ENCODE results near the gene KDM3B.
A peak's percentile ranks its signal among the peaks of the same experiment; 100 is the strongest.
"Not testable (repeated sequence)": the region's sequence is repeated elsewhere in the genome, so short reads cannot be mapped to it uniquely, and the experiment has no call there.

The KDM3B gene

DNA sequence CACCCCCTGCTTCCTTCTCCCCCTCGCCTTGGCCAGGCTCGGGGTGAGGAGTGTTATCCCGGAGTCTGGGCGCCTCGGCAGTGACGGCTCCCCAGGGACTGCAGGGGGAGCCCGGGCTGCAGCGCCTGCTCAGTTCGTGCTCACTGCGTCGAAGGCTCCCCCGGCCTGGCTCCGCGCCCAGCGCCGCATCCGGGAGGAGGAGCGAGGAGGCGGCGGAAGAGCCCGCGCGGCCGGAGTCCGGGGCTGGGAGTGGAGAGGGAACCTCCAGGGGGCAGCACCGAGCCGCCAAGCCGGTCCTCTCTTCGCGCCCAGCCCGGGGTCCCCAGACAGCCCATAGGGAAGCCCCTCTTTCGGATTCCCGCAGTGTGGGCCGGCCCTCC, 111.5 kb downstream of the KDM3B start:
- DNase-seq (ENCODE audit: insufficient read length, low spot score) (peak; percentile 89), FAIRE-seq (peak; percentile 98)

DNA sequence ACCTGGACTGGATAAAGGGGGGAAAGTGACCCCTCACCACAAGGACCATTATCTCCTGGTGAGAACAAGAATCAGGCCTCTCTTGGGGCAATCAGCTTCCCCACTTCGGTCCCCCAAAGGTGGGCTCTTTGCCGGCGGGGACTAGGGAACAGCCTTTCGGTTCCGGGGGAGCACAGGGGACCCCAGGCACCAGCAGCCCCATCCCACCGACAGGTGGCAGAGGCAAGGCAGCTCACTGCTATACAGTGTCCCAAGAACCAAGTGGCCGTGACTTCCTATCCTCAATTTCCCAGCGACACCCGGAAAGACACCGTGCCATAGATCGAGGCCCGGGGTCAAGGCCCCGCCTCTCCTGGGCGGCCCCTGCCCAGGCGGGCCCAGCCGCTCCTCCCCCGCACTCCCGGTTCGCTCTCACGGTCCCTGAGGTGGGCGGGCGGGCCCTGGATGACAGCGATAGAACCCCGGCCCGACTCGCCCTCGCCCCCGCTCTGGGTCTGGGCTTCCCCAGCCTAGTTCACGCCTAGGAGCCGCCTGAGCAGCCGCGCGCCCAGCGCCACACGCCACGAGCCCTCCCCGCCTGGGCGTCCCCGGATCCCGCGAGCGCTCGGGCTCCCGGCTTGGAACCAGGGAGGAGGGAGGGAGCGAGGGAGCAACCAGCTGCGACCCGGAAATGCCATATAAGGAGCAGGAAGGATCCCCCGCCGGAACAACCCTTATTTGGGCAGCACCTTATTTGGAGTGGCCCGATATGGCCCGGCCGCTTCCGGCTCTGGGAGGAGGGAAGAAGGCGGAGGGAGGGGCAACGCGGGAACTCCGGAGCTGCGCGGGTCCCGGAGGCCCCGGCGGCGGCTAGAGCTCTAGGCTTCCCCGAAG, 112.1 kb downstream of the KDM3B start:
- DNase-seq (ENCODE audit: insufficient read length, low spot score), result peak; percentile 87
- FAIRE-seq, result no peak

DNA sequence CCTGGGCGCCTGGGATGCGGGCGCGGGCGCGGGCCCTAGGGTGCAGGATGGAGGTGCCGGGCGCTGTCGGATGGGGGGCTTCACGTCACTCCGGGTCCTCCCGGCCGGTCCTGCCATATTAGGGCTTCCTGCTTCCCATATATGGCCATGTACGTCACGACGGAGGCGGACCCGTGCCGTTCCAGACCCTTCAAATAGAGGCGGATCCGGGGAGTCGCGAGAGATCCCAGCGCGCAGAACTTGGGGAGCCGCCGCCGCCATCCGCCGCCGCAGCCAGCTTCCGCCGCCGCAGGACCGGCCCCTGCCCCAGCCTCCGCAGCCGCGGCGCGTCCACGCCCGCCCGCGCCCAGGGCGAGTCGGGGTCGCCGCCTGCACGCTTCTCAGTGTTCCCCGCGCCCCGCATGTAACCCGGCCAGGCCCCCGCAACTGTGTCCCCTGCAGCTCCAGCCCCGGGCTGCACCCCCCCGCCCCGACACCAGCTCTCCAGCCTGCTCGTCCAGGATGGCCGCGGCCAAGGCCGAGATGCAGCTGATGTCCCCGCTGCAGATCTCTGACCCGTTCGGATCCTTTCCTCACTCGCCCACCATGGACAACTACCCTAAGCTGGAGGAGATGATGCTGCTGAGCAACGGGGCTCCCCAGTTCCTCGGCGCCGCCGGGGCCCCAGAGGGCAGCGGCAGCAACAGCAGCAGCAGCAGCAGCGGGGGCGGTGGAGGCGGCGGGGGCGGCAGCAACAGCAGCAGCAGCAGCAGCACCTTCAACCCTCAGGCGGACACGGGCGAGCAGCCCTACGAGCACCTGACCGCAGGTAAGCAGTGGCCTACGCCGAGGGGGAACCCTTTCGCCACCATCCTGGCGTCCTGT, 113.0 kb downstream of the KDM3B start, which contains the start of gene EGR1:
EGR1 (plus strand) TSS at position 219 of the 864 bp plus-strand sequence; CDS start at position 502, 283 bp downstream.
- no peak for FAIRE-seq
- peak; percentile 87 for DNase-seq (ENCODE audit: insufficient read length, low spot score)

GRCh38 chr5:138466125-138466899, 113.8 kb downstream of the KDM3B start:
- no peak for DNase-seq (ENCODE audit: insufficient read length, low spot score)
- no peak for FAIRE-seq

DNA sequence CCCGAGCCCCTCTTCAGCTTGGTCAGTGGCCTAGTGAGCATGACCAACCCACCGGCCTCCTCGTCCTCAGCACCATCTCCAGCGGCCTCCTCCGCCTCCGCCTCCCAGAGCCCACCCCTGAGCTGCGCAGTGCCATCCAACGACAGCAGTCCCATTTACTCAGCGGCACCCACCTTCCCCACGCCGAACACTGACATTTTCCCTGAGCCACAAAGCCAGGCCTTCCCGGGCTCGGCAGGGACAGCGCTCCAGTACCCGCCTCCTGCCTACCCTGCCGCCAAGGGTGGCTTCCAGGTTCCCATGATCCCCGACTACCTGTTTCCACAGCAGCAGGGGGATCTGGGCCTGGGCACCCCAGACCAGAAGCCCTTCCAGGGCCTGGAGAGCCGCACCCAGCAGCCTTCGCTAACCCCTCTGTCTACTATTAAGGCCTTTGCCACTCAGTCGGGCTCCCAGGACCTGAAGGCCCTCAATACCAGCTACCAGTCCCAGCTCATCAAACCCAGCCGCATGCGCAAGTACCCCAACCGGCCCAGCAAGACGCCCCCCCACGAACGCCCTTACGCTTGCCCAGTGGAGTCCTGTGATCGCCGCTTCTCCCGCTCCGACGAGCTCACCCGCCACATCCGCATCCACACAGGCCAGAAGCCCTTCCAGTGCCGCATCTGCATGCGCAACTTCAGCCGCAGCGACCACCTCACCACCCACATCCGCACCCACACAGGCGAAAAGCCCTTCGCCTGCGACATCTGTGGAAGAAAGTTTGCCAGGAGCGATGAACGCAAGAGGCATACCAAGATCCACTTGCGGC, 114.6 kb downstream of the KDM3B start:
- FAIRE-seq (no peak), DNase-seq (ENCODE audit: insufficient read length, low spot score) (no peak)

DNA sequence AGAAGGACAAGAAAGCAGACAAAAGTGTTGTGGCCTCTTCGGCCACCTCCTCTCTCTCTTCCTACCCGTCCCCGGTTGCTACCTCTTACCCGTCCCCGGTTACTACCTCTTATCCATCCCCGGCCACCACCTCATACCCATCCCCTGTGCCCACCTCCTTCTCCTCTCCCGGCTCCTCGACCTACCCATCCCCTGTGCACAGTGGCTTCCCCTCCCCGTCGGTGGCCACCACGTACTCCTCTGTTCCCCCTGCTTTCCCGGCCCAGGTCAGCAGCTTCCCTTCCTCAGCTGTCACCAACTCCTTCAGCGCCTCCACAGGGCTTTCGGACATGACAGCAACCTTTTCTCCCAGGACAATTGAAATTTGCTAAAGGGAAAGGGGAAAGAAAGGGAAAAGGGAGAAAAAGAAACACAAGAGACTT, 115.2 kb downstream of the KDM3B start:
- no peak for FAIRE-seq
- no peak for DNase-seq (ENCODE audit: insufficient read length, low spot score)

GRCh38 chr5:138468133-138468965, 115.9 kb downstream of the KDM3B start:
- FAIRE-seq, result no peak
- no peak for DNase-seq (ENCODE audit: insufficient read length, low spot score)

DNA sequence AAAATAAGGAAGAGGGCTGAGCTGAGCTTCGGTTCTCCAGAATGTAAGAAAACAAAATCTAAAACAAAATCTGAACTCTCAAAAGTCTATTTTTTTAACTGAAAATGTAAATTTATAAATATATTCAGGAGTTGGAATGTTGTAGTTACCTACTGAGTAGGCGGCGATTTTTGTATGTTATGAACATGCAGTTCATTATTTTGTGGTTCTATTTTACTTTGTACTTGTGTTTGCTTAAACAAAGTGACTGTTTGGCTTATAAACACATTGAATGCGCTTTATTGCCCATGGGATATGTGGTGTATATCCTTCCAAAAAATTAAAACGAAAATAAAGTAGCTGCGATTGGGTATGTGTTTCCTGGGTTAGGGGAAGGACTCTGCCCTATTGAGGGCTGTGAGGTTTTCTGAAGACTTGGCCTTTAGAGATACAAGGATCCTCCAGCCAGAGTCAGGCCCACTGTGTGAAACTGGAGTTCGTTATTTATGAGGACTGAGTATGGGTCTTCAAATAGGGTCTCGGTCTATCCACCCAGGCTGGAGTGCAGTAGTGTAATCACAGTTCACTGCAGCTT, 116.6 kb downstream of the KDM3B start:
- DNase-seq (ENCODE audit: insufficient read length, low spot score), result no peak
- no peak for FAIRE-seq

DNA sequence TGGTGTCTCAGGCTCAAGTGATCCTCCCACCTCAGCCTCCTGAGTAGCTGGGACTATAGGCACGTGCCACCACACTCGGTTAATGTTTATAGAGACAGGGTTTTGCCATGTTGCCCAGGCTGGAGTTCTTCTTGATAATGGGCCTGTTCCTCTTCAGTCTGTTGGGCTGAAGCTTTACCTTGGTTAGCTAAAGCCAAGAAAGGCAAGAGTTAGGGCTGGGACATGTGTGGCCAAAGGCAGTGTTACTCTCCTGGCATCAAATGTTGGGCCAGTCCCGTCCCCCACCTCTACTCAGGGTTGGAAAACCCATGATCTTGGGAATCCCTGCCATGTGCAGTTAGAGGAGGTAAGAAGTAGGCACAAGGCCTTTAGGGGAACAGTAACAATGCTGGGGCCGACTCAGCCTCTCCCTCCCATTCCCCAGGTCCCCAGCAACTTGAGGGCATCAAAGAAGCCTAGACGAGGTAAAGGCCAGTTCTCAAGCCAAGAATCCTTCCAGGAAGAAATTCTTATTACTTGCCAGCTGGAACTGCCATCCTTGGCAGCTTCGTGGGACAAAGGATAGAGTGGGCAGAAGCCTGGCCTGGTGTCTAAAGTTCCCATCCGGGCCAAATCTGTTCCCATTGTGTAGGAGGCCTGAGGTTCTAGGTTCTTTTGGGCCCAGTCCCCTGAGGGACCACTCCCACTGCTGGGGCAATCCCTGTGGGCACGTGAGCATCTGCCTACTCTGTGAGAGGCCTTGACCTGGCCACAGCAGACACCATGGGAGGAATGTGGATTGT, 117.2 kb downstream of the KDM3B start:
- FAIRE-seq (no peak), DNase-seq (ENCODE audit: insufficient read length, low spot score) (no peak)

GRCh38 chr5:138470322-138471051, 118.0 kb downstream of the KDM3B start:
- FAIRE-seq, result no peak

DNA sequence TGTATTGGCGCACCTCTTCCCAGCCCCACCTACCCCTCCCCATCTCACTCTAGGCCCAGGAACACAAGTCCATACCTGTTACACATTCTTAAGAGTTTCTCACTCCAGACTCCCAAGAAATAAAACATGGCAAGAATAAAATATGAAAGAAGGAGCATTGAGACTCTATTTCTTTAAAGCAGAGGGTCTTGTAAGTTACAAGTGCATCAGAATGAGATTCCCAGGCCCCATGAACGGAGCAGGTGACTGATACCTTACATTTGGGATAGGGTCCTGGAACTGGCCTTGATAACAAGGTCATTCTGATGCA, 118.5 kb downstream of the KDM3B start:
- no peak for FAIRE-seq

More at GRCh38 chr5:138470322-138471051, 118.0 kb downstream of the KDM3B start:
- DNase-seq (ENCODE audit: insufficient read length, low spot score), result no peak

GRCh38 chr5:138472353-138472752, 119.9 kb downstream of the KDM3B start:
- no peak for DNase-seq (ENCODE audit: insufficient read length, low spot score)
- FAIRE-seq, result no peak

More for the DNA sequence above, 118.5 kb downstream of the KDM3B start:
- DNase-seq (ENCODE audit: insufficient read length, low spot score), result no peak

GRCh38 chr5:138473151-138473550, 120.7 kb downstream of the KDM3B start:
- not testable (repeated sequence) for FAIRE-seq; DNase-seq (ENCODE audit: insufficient read length, low spot score)

DNA sequence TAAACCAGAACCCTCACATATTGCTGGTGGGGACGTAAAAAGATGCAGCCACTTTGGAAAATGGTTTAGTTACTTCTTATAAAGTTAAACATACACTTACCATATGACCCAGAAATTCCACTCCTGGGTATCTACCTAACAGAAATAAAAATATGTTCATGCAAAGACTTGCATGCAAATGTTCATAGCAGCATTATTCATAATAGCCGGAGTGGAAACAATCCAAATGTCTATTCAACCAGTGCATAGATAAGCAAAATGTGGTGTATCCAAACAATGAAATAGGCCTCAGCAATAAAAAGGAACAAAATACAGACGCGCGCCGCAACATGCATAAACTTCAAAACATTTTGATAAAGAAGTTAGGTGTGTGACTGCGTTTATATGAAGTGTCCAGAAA, 124.4 kb downstream of the KDM3B start:
- no peak for DNase-seq (ENCODE audit: insufficient read length, low spot score)
- FAIRE-seq, result no peak

DNA sequence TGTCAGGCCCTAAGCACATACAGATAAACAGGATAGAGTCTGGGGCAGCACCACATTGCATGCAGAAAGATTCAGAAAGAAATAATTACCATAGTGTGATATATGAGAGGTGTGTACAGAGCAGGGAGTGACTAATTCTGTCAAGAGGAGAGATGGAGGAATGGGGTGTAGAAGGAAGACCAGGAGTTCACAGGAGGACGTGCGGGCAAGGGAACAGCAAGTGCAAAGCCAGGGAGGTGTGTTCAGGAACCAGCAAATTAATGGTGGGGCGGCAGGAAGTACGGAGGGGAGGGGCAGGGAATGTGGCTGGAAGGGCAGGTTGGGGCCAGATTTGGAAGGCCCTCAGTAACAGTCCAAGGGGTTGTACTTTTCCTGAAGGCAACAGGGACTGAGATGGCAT, 130.2 kb downstream of the KDM3B start:
- DNase-seq (ENCODE audit: insufficient read length, low spot score) (no peak), FAIRE-seq (no peak)
